Transverse colon (tissue), 4 donors: ENCODE measurements around the gene FSD1.

ENCODE experiments used
- POLR2A ChIP-seq: fragments of 450-650 bp; IDR thresholded peaks from one replicate; pipeline ENCODE4 v1.6.1; 2016; ENCODE audit warnings: antibody characterized with exemption, mild to moderate bottlenecking, moderate library complexity
- POLR2AphosphoS5 ChIP-seq, 3 donors: sonication (generic); formaldehyde crosslinking; IDR thresholded peaks; one replicate each; pipeline ENCODE4 v1.6.1; 2016; ENCODE audit warnings: antibody characterized with exemption in 3 of 3
- TF ChIP-seq, protein P1 (sequence below), 5 experiments: fragments of 200-600 bp in 3 of 5; fragments of 450-650 bp in 2 of 5; sonication (generic) in 3 of 5; IDR thresholded peaks; 1 replicate in 2 of 5; 2 replicates in 3 of 5; pipeline ENCODE4 v1.5.1; 2016 to 2017; ENCODE audit warnings: antibody characterized with exemption in 5 of 5, inconsistent platforms in 3 of 5, mild to moderate bottlenecking in 2 of 5, moderate library complexity in 1 of 5

DNA sequence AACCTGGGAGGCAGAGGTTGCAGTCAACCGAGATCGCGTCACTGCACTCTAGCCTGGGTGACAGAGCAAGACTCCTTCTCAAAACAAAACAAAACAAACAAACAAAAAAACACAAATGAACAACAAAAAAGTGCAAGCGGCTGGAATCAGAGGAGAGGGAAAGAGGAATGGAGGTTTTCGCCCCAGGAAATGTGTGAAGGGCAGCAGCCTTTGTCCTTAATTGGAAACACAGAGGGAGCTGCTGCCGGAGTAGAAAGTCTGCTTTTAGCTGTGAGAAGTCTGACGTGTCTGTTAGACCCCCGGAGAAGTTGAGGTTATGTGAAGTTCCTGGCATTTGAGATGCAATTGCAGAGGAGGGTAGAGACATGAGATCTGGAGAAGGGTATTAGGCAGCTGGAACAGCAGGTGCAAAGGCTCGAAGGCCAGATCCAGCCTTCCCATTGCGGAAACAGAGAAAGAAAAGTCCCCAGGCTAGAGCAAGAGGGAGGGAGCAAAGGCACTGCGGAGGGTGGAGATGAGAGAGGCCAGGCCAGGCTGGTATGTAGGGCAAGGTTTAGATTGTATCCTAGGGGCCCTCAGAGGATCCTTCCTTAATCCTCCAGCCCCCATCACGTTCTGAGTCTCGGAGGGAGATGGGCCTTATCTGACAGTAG lies 2.7 kb upstream of the FSD1 start:
- TF ChIP-seq, protein P1, sequence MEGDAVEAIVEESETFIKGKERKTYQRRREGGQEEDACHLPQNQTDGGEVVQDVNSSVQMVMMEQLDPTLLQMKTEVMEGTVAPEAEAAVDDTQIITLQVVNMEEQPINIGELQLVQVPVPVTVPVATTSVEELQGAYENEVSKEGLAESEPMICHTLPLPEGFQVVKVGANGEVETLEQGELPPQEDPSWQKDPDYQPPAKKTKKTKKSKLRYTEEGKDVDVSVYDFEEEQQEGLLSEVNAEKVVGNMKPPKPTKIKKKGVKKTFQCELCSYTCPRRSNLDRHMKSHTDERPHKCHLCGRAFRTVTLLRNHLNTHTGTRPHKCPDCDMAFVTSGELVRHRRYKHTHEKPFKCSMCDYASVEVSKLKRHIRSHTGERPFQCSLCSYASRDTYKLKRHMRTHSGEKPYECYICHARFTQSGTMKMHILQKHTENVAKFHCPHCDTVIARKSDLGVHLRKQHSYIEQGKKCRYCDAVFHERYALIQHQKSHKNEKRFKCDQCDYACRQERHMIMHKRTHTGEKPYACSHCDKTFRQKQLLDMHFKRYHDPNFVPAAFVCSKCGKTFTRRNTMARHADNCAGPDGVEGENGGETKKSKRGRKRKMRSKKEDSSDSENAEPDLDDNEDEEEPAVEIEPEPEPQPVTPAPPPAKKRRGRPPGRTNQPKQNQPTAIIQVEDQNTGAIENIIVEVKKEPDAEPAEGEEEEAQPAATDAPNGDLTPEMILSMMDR (IDR thresholded peaks at IDR 0.05), result no peak
- no peak for TF ChIP-seq POLR2A
- no peak for TF ChIP-seq POLR2AphosphoS5 (IDR thresholded peaks at IDR 0.05)
